ENCODE data around the gene RFTN1. TPM values are rescaled to one million over a fixed set of nuclear protein-coding genes. Genes with fewer than 3 reads are reported as not detected.

RFTN1 gene
- total and polyA plus RNA-seq, 11 donors: 17.1 to 40.8 (median 26.4) TPM

- Histone ChIP-seq H3K36me3 (peaks cover 0 to 22% (median 11%) of the 10 kb centered on the region in 9 donors), H3K27ac (peak overlapping the region in 1 of 12 donors; percentile 13), H3K9me3 (no peaks in the 10 kb centered on the region), H3K4me1 (peaks cover 0 to 43% (median 22%) of the 10 kb centered on the region in 12 donors), H3K27me3 (no peaks in the 10 kb centered on the region), H3K4me3 (no peak overlapping the region)
- TF ChIP-seq CTCF (IDR thresholded peaks at IDR 0.05): no peak
- TF ChIP-seq POLR2A (IDR thresholded peaks at IDR 0.05): no peak
- no peak for DNase-seq
- 60 to 75% (median 69%) methylated on average over 2 of the region's 2 CpGs for WGBS, 4 donors
- no peak for ATAC-seq
- intact Hi-C loops (cut with DNase I): no loop called here
Observed at GRCh38 chr3:16411441-16411840, 102.1 kb downstream of the RFTN1 start.

- intact Hi-C loops (cut with DNase I): no loop called here
- ATAC-seq: peak in 3 of 4 donors; percentile 13 to 49 (median 27)
- 50 to 79% (median 73%) methylated on average over 3 of the region's 3 CpGs for WGBS, 4 donors
Observed at GRCh38 chr3:16410659-16411058, 102.8 kb downstream of the RFTN1 start.

GRCh38 chr3:16409032-16409431 is 104.5 kb downstream of the RFTN1 start:
- H3K27ac ChIP-seq: no peak overlapping the region

More at GRCh38 chr3:16410659-16411058, 102.8 kb downstream of the RFTN1 start:
- Histone ChIP-seq H3K4me3 (no peak overlapping the region), H3K4me1 (peaks cover 0 to 35% (median 17%) of the 10 kb centered on the region in 12 donors), H3K36me3 (peaks cover 0 to 22% (median 11%) of the 10 kb centered on the region in 9 donors), H3K27me3 (no peaks in the 10 kb centered on the region), H3K9me3 (no peaks in the 10 kb centered on the region), H3K27ac (peak overlapping the region in 1 of 12 donors; percentile 37)
- DNase-seq: no peak
- TF ChIP-seq CTCF (IDR thresholded peaks at IDR 0.05) (no peak), POLR2A (IDR thresholded peaks at IDR 0.05) (no peak)

GRCh38 chr3:16407366-16407765 is 106.1 kb downstream of the RFTN1 start:
- no peaks in the 10 kb centered on the region for H3K9me3 ChIP-seq
- intact Hi-C loops (cut with DNase I): no loop called here
- H3K27ac ChIP-seq: no peak overlapping the region
- no peak for TF ChIP-seq CTCF (IDR thresholded peaks at IDR 0.05)
- no peak for TF ChIP-seq POLR2A (IDR thresholded peaks at IDR 0.05)
- WGBS, 4 donors: 77 to 82% (median 81%) methylated on average over 2 of the region's 2 CpGs
- H3K4me1 ChIP-seq: peaks cover 0 to 31% (median 13%) of the 10 kb centered on the region in 12 donors
- peaks cover 0 to 22% (median 11%) of the 10 kb centered on the region in 9 donors for H3K36me3 ChIP-seq
- H3K4me3 ChIP-seq: no peak overlapping the region
- DNase-seq (no peak), ATAC-seq (no peak)
- no peaks in the 10 kb centered on the region for H3K27me3 ChIP-seq

More at GRCh38 chr3:16409032-16409431, 104.5 kb downstream of the RFTN1 start:
- Histone ChIP-seq H3K36me3 (peaks cover 0 to 22% (median 11%) of the 10 kb centered on the region in 9 donors), H3K9me3 (no peaks in the 10 kb centered on the region), H3K4me1 (peaks cover 0 to 34% (median 14%) of the 10 kb centered on the region in 12 donors), H3K27me3 (no peaks in the 10 kb centered on the region), H3K4me3 (no peak overlapping the region)
- ATAC-seq (no peak), DNase-seq (no peak)
- no peak for TF ChIP-seq CTCF (IDR thresholded peaks at IDR 0.05)
- no peak for TF ChIP-seq POLR2A (IDR thresholded peaks at IDR 0.05)
- WGBS, 4 donors: 81 to 89% (median 87%) methylated on average over 5 to 6 of the region's 6 CpGs
- intact Hi-C loops (cut with DNase I): no loop called here

All from heart left ventricle (tissue), 16 donors.